ENCODE measurements around the gene MOCS1.

Gene MOCS1

DNA sequence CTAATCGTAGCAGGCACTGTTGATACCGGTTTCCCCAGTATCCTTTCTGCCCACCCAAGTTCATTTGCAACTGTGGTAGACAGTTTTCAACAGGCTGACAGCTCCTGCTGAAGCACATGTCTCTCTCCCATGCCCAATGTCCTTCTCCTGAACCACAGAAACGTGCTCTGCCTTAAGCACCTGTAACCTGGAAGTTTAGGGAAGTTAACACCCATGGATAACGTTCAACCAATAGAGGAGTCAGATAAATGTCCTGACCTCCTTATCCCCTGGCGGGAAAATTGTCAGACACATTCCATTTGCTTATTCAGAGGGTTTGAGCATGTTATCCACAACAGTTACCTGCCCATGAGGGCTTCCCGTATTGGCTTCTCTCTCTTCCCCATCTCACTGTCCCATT is 29.8 kb upstream of the MOCS1 start:
- H3K27me3 ChIP-seq (ENCODE audit: control insufficient read depth, insufficient read depth, low read length), result no peaks in the 10 kb centered on the region
- no peaks in the 10 kb centered on the region for H3K36me3 ChIP-seq (ENCODE audit: control insufficient read depth, insufficient read depth, low read length)
- no peaks in the 10 kb centered on the region for H3K4me1 ChIP-seq (ENCODE audit: control insufficient read depth, insufficient read depth, low read length)
- no peak overlapping the region for H3K4me3 ChIP-seq (ENCODE audit: low read length)
- H3K9ac ChIP-seq (ENCODE audit: low read length), result no peak overlapping the region
- H3K27ac ChIP-seq (ENCODE audit: low read depth, low read length), result no peak overlapping the region

DNA sequence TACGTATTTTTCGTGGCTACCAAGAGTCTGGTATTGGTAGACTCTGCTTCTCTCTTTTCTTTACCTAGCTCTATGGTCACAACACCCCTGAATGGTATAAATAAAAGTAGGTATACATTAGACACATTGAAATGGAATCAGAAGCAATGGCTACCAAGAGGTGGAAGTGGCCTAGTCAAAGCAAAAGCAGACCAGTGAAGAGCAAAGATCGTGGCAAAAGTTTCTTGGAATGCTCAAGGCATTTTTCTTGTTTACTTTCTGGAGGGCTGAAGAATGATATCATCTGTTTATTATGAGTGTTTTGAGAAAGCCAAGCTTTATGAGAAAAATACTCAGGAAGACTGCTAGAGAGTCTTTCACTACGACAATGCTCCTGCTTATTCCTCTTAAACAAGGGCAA is 28.6 kb upstream of the MOCS1 start:
- H3K4me3 ChIP-seq (ENCODE audit: low read length), result no peak overlapping the region
- no peaks in the 10 kb centered on the region for H3K36me3 ChIP-seq (ENCODE audit: control insufficient read depth, insufficient read depth, low read length)
- no peaks in the 10 kb centered on the region for H3K27me3 ChIP-seq (ENCODE audit: control insufficient read depth, insufficient read depth, low read length)
- H3K9ac ChIP-seq (ENCODE audit: low read length), result no peak overlapping the region
- no peaks in the 10 kb centered on the region for H3K4me1 ChIP-seq (ENCODE audit: control insufficient read depth, insufficient read depth, low read length)
- no peak overlapping the region for H3K27ac ChIP-seq (ENCODE audit: low read depth, low read length)

DNA sequence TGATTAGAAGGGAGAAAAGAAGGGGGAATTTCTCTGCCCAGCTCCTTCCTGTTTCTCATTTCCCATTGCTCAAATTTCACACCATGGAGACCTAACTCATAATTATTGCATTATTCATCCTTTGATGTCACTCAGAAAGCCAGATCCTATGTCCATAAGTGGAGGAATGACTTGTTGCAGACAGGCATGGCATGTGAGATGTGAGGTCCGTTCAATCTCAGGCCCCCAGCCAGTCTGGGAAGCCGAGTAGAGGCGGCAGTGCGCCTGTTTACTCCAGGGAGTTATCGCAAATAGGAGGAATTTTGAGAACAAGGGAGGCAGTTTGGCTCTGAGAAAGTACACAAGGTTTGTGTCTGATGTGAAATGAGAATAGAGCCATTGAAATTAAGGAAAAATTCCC is 26.9 kb upstream of the MOCS1 start:
- Histone ChIP-seq H3K9ac (ENCODE audit: low read length) (no peak overlapping the region), H3K27me3 (ENCODE audit: control insufficient read depth, insufficient read depth, low read length) (no peaks in the 10 kb centered on the region), H3K4me3 (ENCODE audit: low read length) (no peak overlapping the region), H3K36me3 (ENCODE audit: control insufficient read depth, insufficient read depth, low read length) (no peaks in the 10 kb centered on the region), H3K4me1 (ENCODE audit: control insufficient read depth, insufficient read depth, low read length) (no peaks in the 10 kb centered on the region), H3K27ac (ENCODE audit: low read depth, low read length) (no peak overlapping the region)

DNA sequence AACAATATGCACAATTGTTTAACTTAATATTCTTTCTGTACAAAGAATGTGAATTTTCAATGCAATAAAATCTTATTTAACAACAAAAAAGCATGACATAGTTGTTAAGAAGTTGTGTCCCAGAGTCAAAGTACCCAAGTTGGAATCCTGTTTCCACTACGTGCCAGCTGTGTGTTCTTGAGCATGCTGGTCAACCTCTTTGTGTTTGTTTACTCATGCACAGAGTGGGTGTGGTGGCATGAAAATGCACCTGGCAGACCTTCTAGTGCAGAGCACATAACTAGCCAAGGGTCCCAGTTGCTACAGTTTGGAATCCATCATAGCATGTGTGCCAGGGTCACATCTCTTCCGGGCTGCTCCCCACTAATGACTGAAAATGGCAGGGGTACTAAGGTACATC is 24.7 kb upstream of the MOCS1 start:
- H3K4me1 ChIP-seq (ENCODE audit: control insufficient read depth, insufficient read depth, low read length), result no peaks in the 10 kb centered on the region
- no peaks in the 10 kb centered on the region for H3K36me3 ChIP-seq (ENCODE audit: control insufficient read depth, insufficient read depth, low read length)
- no peak overlapping the region for H3K9ac ChIP-seq (ENCODE audit: low read length)
- H3K27ac ChIP-seq (ENCODE audit: low read depth, low read length), result no peak overlapping the region
- H3K27me3 ChIP-seq (ENCODE audit: control insufficient read depth, insufficient read depth, low read length), result no peaks in the 10 kb centered on the region
- no peak overlapping the region for H3K4me3 ChIP-seq (ENCODE audit: low read length)

DNA sequence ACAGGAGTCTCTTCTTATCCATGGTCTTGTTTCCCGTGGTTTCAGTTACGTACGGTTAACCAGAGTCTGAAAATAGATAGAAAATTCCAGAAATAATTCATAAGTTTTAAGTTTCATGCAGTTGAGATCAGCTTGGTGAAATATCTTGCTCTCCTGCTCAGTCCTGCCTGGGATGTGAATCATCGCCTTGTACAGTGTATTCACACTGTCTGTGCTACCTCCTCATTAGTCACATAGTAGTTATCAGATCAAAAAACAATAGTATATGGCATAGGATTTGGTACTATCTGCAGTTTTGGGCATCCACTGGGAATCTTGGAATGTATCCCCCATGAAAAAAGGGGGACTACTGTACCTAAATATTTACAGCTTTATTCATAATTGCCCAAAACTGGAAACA is 22.7 kb upstream of the MOCS1 start:
- Histone ChIP-seq H3K27me3 (ENCODE audit: control insufficient read depth, insufficient read depth, low read length) (no peaks in the 10 kb centered on the region), H3K27ac (ENCODE audit: low read depth, low read length) (no peak overlapping the region), H3K9ac (ENCODE audit: low read length) (no peak overlapping the region), H3K36me3 (ENCODE audit: control insufficient read depth, insufficient read depth, low read length) (no peaks in the 10 kb centered on the region), H3K4me1 (ENCODE audit: control insufficient read depth, insufficient read depth, low read length) (no peaks in the 10 kb centered on the region), H3K4me3 (ENCODE audit: low read length) (no peak overlapping the region)

DNA sequence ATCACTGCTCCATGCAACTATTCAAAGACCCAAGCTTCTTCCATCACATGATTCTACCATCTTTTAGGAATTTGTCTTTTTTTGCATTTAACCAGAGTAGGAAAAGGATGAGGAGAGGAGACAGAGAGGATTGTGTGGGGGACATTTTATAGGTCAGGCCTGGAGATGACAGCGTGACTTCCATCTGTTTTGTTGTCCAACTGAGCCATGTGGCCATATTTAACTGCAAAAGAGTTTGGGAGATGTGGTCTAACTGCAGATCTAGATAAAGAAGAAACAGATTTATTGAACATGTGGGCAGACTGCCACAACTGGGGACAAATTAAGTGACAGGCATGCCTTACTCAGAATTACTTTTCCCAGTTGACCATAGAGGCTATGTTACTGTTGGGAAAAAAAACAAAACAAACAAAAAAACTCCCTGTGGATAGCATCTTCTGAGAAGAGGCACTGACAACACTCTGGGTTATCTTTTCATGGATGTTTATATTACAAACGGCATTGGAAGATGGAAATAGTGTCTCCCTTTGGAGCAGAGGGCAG is 18.9 kb upstream of the MOCS1 start:
- H3K27me3 ChIP-seq (ENCODE audit: control insufficient read depth, insufficient read depth, low read length), result no peaks in the 10 kb centered on the region
- H3K4me3 ChIP-seq (ENCODE audit: low read length), result no peak overlapping the region
- H3K36me3 ChIP-seq (ENCODE audit: control insufficient read depth, insufficient read depth, low read length), result no peaks in the 10 kb centered on the region
- H3K9ac ChIP-seq (ENCODE audit: low read length), result no peak overlapping the region
- H3K4me1 ChIP-seq (ENCODE audit: control insufficient read depth, insufficient read depth, low read length), result no peaks in the 10 kb centered on the region
- no peak overlapping the region for H3K27ac ChIP-seq (ENCODE audit: low read depth, low read length)

DNA sequence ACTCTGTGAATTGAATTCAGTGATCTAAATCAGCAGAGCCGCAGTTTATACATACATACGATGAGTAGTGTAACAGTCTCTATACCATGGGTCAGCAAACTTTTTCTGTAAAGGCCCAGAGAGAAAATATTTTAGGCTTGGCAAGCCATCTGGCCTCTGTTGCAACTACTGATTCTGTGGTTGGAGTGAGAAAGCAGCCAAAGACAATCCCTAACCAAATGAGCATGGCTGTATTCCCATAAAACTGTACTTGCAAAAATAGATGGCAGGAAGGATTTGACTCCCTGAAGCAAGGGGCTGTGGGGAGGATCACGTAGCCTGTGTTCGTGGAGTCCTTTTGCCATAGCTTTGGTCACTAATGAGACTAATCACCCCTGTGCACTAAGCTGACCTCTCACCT is 17.9 kb upstream of the MOCS1 start:
- Histone ChIP-seq H3K4me1 (ENCODE audit: control insufficient read depth, insufficient read depth, low read length) (no peaks in the 10 kb centered on the region), H3K27me3 (ENCODE audit: control insufficient read depth, insufficient read depth, low read length) (no peaks in the 10 kb centered on the region), H3K9ac (ENCODE audit: low read length) (no peak overlapping the region), H3K27ac (ENCODE audit: low read depth, low read length) (no peak overlapping the region), H3K4me3 (ENCODE audit: low read length) (no peak overlapping the region), H3K36me3 (ENCODE audit: control insufficient read depth, insufficient read depth, low read length) (no peaks in the 10 kb centered on the region)

DNA sequence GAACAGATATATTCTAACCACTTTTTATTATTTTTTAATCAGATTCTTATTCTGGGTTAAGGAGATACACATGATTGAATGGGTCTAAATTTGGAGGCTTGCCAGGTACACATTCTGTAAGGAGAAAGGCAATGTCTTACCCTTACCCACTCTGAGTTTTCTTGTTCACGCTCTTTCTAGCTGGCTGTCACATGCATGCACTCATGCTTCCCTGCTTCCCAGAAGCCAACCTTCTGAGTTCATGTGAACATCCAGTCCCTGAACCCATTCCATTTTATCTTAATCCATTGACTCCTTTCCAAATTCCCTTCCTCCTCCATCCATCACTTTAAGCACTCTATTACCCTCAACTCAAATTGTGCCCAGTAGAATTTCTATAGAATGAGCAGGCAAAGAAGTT is 17.5 kb upstream of the MOCS1 start:
- H3K36me3 ChIP-seq (ENCODE audit: control insufficient read depth, insufficient read depth, low read length), result no peaks in the 10 kb centered on the region
- H3K4me1 ChIP-seq (ENCODE audit: control insufficient read depth, insufficient read depth, low read length), result no peaks in the 10 kb centered on the region
- no peaks in the 10 kb centered on the region for H3K27me3 ChIP-seq (ENCODE audit: control insufficient read depth, insufficient read depth, low read length)
- no peak overlapping the region for H3K9ac ChIP-seq (ENCODE audit: low read length)
- H3K4me3 ChIP-seq (ENCODE audit: low read length), result no peak overlapping the region
- no peak overlapping the region for H3K27ac ChIP-seq (ENCODE audit: low read depth, low read length)

DNA sequence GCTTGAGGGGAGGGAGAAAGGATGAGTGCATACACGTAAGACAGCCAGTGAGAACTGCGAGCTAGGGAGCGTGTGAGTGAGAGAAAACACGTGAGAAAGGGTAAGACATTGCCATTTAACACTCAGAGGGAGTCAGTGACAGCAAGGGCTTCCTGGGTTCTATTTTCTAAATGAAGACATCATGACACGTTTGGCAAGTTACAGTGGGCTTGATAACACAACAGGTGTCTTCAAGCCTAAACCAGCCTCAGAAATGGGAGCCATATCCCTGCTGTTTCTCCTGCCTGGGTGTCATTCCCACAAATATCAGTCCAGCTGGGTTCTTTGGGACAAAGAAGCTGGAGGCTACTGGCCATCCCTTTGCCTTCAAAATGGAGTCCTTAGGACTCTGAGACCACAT is 16.9 kb upstream of the MOCS1 start:
- Histone ChIP-seq H3K4me3 (ENCODE audit: low read length) (no peak overlapping the region), H3K27ac (ENCODE audit: low read depth, low read length) (no peak overlapping the region), H3K9ac (ENCODE audit: low read length) (no peak overlapping the region), H3K27me3 (ENCODE audit: control insufficient read depth, insufficient read depth, low read length) (no peaks in the 10 kb centered on the region), H3K36me3 (ENCODE audit: control insufficient read depth, insufficient read depth, low read length) (no peaks in the 10 kb centered on the region), H3K4me1 (ENCODE audit: control insufficient read depth, insufficient read depth, low read length) (no peaks in the 10 kb centered on the region)

DNA sequence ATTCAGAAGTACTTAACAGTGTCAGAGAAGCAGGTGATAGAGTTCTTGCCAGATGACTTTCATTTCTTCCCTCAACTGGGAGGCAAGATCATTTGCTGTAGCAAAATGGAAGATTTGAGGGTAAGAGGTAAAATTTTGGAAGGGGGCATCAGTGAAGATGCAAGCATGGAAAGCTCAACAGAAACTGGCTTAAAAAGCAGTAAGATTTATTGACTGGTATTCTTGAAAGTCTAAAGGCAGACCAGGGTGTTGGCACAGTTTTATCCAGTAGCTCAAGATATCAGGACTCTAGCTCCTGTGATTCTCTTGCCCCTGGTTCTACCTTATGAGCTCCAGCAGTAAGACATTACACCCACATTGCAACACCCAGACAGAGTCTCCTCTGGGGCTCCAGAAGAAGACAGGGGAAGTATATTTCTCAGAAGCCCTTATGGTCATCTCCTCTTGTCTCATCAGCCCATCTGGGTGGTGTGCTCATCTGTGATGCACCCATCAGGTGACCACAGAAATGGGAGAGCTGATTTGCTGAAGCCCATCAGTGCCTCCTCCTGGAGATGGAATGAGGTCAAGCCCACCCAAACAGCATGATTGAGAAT is 16.0 kb upstream of the MOCS1 start:
- Histone ChIP-seq H3K4me3 (ENCODE audit: low read length) (no peak overlapping the region), H3K27ac (ENCODE audit: low read depth, low read length) (no peak overlapping the region), H3K27me3 (ENCODE audit: control insufficient read depth, insufficient read depth, low read length) (no peaks in the 10 kb centered on the region), H3K36me3 (ENCODE audit: control insufficient read depth, insufficient read depth, low read length) (no peaks in the 10 kb centered on the region), H3K9ac (ENCODE audit: low read length) (no peak overlapping the region), H3K4me1 (ENCODE audit: control insufficient read depth, insufficient read depth, low read length) (no peaks in the 10 kb centered on the region)

DNA sequence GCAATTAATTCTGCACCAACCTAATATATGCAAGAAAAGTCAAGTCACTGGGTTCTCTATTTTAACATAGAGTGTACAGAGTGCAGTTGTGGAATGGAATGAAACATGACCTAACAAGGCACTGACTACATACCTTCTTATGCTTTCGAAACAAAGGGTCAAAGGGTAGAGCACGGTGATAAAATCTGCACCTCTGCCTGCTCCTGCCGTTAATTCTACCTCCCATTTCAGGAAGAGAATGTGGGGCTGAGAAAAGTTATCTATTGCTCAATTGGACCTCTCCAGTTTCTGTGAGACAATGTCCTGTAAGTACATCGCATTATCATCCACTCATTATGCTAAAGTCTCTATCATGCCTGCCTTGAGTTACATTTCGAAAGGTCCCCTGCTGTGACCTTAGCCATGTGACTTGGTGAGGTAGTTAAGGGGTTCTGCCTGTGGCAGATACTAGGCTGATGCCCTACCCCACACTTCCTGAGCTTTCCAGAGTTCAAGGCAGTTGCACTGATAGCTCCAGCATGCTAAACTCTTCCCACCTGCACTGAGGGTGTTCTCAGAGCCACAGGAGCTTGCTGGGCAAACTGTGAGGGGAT is 14.0 kb upstream of the MOCS1 start:
- Histone ChIP-seq H3K9ac (ENCODE audit: low read length) (no peak overlapping the region), H3K27ac (ENCODE audit: low read depth, low read length) (no peak overlapping the region), H3K4me3 (ENCODE audit: low read length) (no peak overlapping the region), H3K4me1 (ENCODE audit: control insufficient read depth, insufficient read depth, low read length) (no peaks in the 10 kb centered on the region), H3K27me3 (ENCODE audit: control insufficient read depth, insufficient read depth, low read length) (no peaks in the 10 kb centered on the region), H3K36me3 (ENCODE audit: control insufficient read depth, insufficient read depth, low read length) (no peaks in the 10 kb centered on the region)

DNA sequence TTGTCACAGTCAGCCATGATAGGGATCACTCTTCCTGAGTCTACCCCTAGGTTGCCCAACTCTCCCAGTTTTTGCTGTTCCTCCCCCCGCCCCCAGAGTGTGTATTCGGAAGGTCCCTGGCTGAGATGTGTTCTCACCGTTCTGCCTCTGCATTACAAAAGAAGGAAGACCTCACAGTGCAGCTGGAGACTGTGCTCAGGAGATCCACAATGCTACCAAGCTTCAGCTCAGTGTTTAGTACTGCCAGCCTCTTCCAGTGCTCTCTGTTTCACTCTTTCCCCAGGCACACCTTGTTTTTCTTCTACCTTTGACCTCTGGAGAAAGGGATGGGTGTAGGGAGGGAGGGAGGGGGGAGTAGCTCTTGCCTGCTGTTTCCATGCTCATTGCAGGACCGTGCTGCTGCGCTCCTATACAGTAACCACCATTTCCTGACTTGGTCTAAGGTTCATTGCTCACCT is 13.4 kb upstream of the MOCS1 start:
- no peaks in the 10 kb centered on the region for H3K36me3 ChIP-seq (ENCODE audit: control insufficient read depth, insufficient read depth, low read length)
- H3K27ac ChIP-seq (ENCODE audit: low read depth, low read length), result no peak overlapping the region
- no peak overlapping the region for H3K9ac ChIP-seq (ENCODE audit: low read length)
- H3K4me3 ChIP-seq (ENCODE audit: low read length), result no peak overlapping the region
- no peaks in the 10 kb centered on the region for H3K27me3 ChIP-seq (ENCODE audit: control insufficient read depth, insufficient read depth, low read length)
- H3K4me1 ChIP-seq (ENCODE audit: control insufficient read depth, insufficient read depth, low read length), result no peaks in the 10 kb centered on the region

DNA sequence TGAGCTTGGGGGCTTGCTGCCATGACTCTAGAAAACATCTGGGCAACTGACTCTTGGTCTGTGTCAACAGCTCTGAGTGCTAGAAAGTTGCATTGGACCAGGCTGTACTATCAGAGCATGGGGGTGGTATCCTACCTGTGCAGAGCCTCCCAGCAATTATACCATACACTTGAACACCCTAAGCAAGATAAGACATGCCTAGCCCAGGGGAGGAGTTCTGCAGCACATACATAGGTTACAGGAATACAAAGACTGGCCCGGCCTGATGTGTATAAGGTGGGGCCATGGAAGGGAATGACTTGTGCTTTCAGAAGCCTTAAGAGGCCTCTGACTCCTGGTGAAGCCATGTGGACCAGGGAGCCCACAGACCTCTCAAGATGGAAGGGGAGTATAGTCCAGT is 11.4 kb upstream of the MOCS1 start:
- Histone ChIP-seq H3K4me1 (ENCODE audit: control insufficient read depth, insufficient read depth, low read length) (no peaks in the 10 kb centered on the region), H3K36me3 (ENCODE audit: control insufficient read depth, insufficient read depth, low read length) (no peaks in the 10 kb centered on the region), H3K4me3 (ENCODE audit: low read length) (no peak overlapping the region), H3K27ac (ENCODE audit: low read depth, low read length) (no peak overlapping the region), H3K9ac (ENCODE audit: low read length) (no peak overlapping the region), H3K27me3 (ENCODE audit: control insufficient read depth, insufficient read depth, low read length) (no peaks in the 10 kb centered on the region)

All from rectal smooth muscle tissue (tissue), 1 donor.